ENCODE results near the gene VWA8.

Gene VWA8

GRCh38 chr13:41565216-41565615 lies 395.7 kb downstream of the VWA8 start:
- TF ChIP-seq CTCF (IDR thresholded peaks at IDR 0.05; ENCODE audit: low read depth, low read length) = no peak
- Histone ChIP-seq H3K9me3 (no peaks in the 10 kb centered on the region), H3K4me1 (no peaks in the 10 kb centered on the region), H3K36me3 (peaks cover 5% of the 10 kb centered on the region), H3K27me3 (no peaks in the 10 kb centered on the region), H3K4me3 (ENCODE audit: low read depth, low read length) (no peak overlapping the region)
- DNase-seq = no peak

GRCh38 chr13:41563984-41564365 lies 396.9 kb downstream of the VWA8 start:
- no peak for DNase-seq
- Histone ChIP-seq H3K4me3 (ENCODE audit: low read depth, low read length) (no peak overlapping the region), H3K36me3 (peaks cover 2% of the 10 kb centered on the region), H3K9me3 (no peaks in the 10 kb centered on the region), H3K4me1 (no peaks in the 10 kb centered on the region), H3K27me3 (no peaks in the 10 kb centered on the region)
- no peak for TF ChIP-seq CTCF (IDR thresholded peaks at IDR 0.05; ENCODE audit: low read depth, low read length)

- Histone ChIP-seq H3K36me3 (no peaks in the 10 kb centered on the region), H3K27me3 (no peaks in the 10 kb centered on the region), H3K9me3 (no peaks in the 10 kb centered on the region), H3K4me1 (no peaks in the 10 kb centered on the region), H3K4me3 (ENCODE audit: low read depth, low read length) (no peak overlapping the region)
- no peak for TF ChIP-seq CTCF (IDR thresholded peaks at IDR 0.05; ENCODE audit: low read depth, low read length)
- DNase-seq = no peak
Measured at GRCh38 chr13:41563341-41563983, 397.4 kb downstream of the VWA8 start.

GRCh38 chr13:41562541-41563178 lies 398.2 kb downstream of the VWA8 start:
- Histone ChIP-seq H3K36me3 (no peaks in the 10 kb centered on the region), H3K4me3 (ENCODE audit: low read depth, low read length) (no peak overlapping the region), H3K4me1 (no peaks in the 10 kb centered on the region), H3K27me3 (no peaks in the 10 kb centered on the region), H3K9me3 (no peaks in the 10 kb centered on the region)
- DNase-seq = no peak
- TF ChIP-seq CTCF (IDR thresholded peaks at IDR 0.05; ENCODE audit: low read depth, low read length) = no peak

- no peaks in the 10 kb centered on the region for H3K36me3 ChIP-seq
- H3K4me1 ChIP-seq = no peaks in the 10 kb centered on the region
- no peak for DNase-seq
- TF ChIP-seq CTCF (IDR thresholded peaks at IDR 0.05; ENCODE audit: low read depth, low read length) = no peak
- no peaks in the 10 kb centered on the region for H3K27me3 ChIP-seq
- H3K4me3 ChIP-seq (ENCODE audit: low read depth, low read length) = no peak overlapping the region
- H3K9me3 ChIP-seq = no peaks in the 10 kb centered on the region
Measured at GRCh38 chr13:41562083-41562482, 398.8 kb downstream of the VWA8 start.

- Histone ChIP-seq H3K4me1 (no peaks in the 10 kb centered on the region), H3K9me3 (no peaks in the 10 kb centered on the region), H3K27me3 (no peaks in the 10 kb centered on the region), H3K4me3 (ENCODE audit: low read depth, low read length) (no peak overlapping the region), H3K36me3 (no peaks in the 10 kb centered on the region)
- no peak for TF ChIP-seq CTCF (IDR thresholded peaks at IDR 0.05; ENCODE audit: low read depth, low read length)
- DNase-seq = no peak
Measured at GRCh38 chr13:41561170-41561569, 399.7 kb downstream of the VWA8 start.
